ENCODE measurements around the gene RSRC1.

- TF ChIP-seq POLR2A (IDR thresholded peaks at IDR 0.05): no peak
- TF ChIP-seq POLR2AphosphoS5 (IDR thresholded peaks at IDR 0.05; ENCODE audit: insufficient read depth in 1 of 2, low read depth in 1 of 2): no peak
These were observed 342.4 kb downstream of the RSRC1 start for GRCh38 chr3:158452334-158452733.
